HG02571 (cell line): ENCODE measurements around the gene GPC5.

Source experiments
- ATAC-seq: cut with Tn5 transposase; IDR thresholded peaks from one replicate; pipeline ENCODE4 v1.9.1; 2021; ENCODE audit warnings: mild to moderate bottlenecking, moderate library complexity; ENCODE audit not compliant: unreplicated experiment

Gene GPC5

DNA sequence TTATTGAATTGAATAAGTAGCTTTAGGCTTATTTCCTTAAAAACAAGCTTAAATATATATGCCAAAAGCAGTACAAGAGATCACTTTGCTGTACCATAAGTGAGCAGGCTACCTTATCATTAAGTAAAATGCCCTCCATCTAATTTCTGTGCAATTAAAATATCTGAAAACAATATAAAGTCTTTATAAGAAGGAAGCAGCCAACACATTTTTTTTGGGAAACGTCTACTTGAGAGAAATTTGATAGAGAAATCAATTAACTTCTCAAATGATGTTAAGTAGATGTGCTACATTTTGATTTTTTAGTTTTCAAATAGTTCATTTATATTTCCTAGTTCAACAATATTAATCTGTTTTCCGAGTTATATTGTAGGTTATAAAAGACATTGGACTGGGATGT, 52.5 kb downstream of the GPC5 start:
- no peak for ATAC-seq

DNA sequence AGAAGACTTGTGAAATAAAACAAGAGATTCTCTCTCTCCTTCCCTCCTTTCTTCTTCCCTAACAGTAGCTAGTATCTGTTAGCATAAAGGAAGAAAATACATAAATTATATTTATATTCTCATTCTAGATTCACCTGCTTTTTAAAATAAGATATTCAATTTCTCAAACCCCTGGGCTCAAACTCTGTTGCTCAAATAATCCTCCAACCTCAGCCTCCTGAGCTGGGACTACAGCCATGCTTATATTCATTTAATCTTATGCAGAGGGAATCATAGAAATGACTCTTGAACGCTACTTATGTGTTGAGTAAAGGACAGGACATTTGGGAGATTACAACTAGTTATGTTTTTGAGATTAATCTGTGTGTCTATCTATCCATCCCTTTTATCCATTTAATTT, 56.2 kb downstream of the GPC5 start:
- no peak for ATAC-seq

DNA sequence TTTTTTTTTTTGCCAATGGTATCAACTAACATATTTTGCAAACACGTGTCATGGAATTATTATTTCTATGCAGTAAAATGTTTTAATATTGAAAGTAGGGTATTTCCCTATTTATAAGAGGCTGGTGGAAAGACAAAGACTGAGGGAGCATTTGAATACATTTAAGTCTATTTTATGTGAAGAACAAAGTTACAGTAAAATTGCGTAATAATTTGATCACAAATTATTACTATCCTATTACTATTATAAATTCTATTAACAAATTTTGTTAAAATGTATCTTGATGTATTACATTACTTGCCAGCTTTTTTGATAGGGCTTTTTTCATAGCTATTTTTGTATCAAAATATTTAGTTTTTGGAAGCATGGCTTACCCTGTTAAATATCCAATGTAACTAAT, 58.4 kb downstream of the GPC5 start:
- ATAC-seq = no peak

DNA sequence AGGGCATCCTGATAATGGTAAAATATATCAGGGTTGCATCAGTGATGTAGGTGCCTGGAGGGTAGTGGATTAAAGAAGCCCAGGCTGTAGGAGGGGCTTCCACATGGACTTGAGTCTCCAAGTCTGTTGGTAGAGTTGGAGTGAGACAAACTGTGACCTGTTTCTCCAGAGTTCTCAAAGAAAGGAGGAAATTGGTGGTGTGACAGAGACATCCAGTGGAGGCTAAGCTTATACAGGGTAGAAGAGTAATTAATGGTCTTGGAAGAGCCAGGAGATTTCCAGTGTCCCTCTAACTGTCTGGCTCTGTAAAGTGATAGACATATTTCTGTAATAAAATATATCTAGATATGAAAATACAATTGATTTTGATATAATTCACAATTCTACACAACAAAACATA, 61.1 kb downstream of the GPC5 start:
- no peak for ATAC-seq

DNA sequence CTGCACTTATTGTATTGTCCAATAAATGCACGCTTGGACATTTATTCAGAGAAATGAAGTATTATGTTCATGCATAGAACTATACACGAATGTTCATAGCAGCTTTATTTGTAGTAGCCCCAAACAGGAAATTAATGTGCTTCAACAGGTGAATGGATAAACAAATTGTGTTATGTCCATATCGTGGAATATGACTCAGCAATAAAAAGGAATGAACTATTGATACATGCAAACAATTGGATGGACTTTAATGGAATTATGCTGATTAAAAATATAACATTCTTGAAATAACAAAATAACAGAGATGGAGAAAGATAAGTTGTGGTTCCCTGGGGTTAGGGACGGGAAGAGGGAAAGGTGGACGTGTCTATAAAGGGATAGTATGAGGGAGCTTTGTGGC, 65.9 kb downstream of the GPC5 start:
- ATAC-seq = no peak

DNA sequence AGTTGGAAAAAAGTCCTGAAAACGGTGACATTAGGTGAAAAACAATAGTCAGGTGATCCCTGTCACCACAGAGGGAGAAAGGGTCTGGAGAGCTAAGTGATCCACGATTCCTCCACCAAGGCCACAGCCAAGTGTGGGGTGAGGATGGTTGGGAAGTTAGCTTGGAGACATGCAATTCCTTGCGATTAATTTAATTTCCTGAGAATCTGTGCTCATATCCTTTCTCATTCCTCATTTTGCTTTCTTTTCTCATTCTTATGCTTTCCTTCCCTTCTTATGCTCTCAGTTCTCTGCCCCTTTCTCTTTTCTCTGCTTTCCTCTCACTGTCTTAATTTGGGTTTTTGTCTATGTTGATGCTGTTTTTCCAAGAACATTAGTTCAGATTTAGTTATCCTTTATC, 68.8 kb downstream of the GPC5 start:
- ATAC-seq = no peak

DNA sequence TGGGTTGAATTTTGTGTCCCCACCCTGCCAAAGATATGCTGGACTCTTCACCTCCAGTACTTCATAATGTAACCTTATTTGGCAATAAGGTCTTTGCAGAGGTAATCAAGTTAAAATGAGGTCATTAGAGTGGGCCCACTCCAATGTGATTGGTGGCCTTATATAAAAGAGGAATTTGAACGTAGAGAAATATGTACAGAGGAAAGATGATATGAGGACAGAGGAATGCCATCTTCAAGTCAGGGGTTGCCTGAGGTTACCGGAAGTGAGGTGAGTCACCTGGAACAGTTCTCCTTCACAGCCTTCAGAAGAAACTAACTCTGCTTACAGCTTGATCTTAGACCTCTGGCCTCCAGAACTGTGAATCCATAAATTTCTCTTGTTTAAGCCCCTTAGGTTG, 69.9 kb downstream of the GPC5 start:
- no peak for ATAC-seq

DNA sequence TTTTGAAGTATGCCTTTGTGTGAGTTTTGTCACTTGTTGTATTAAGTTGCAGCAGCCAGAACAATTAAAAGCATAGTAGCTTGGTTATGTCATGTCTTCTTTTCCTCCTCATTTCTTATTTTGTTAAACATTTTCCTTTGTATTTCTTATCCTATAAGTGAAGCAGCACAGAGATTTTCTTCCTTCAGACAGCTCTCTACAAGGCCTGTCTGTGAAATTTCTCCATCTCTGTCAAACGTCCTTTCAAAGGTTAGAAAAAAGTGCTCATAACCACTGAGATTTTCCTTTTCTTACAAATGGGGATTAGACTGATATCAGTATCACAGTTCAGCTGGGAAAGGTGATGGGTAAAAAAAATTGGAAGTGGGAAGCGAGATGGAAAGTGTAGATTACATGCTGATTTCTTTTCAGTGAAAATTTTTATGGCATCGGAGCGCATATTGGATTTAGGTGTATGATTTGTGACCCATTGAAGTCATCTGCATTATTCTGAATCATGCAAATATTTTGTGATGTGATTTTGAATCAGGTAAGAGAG, 71.7 kb downstream of the GPC5 start:
- no peak for ATAC-seq

DNA sequence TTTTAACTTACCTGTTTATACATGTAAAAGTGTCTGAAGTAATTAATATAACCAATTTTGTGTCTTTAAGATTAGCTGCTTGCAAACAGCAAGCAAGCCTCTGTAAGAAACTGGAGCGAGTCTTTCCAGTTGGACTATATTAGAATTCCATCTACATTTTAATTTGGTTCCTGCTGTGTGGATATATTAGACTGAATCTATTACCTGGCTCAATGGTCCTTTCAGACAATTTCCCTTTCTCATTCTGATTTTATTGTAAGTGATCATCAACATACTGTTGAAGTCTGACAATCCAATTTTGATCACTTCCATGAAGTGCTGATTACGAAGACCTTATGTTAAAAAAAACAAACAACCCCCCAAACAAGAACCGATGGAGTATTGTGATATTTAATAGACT, 72.3 kb downstream of the GPC5 start:
- ATAC-seq = no peak

DNA sequence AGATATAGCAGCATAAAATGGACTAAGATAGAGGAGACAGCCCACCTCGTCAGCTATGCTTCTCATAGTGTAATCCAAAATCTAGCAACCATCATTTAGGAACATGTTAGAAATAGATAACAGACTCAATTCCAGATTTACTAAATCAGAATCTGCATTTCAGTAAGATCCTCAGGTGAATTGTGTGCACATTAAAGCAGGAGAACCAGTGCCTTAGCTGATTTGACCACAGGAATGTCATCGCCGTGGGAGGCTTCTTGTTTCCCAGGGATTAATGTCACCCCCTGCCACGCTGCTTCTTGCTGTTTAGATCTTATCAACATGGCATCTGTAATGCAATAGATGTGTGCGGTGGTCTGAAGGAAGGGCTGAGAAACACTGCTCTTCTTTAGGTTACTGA, 84.0 kb downstream of the GPC5 start:
- no peak for ATAC-seq

DNA sequence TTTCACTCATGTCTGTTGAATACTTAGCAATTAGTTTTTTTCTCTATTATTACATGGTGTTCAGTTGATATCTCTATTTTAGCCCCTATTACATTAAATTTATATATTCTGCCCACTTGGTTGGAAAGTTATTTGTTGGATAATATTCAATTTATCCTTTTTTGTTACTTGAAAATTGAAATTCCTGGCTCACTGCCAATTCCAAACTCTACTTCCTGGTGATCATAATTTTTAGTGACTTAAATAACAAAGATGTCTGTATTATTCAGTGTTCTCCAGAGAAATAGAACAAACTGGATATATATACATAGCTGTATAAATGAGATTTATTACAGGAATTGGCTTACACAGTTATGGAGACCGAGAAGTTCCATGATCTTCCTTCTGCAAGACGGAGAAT, 93.6 kb downstream of the GPC5 start:
- ATAC-seq = no peak

DNA sequence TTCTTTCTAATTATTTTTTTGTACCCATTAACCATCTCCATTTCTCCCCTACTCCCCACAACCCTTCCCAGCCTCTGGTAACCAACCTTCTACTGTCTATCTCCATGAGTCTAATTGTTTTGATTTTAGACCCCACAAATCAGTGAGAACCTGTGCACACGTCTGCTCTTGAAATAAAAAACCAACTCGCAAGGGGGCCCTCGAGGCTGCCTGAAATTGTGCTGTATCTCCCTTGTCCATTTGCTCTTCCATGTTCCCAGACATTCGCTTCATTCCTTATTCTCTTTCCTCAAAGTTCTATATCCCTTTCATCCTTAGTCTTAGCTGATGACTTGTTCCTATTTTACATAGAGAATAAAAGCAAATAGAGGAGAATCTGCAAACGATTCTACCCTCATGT, 95.0 kb downstream of the GPC5 start:
- no peak for ATAC-seq

DNA sequence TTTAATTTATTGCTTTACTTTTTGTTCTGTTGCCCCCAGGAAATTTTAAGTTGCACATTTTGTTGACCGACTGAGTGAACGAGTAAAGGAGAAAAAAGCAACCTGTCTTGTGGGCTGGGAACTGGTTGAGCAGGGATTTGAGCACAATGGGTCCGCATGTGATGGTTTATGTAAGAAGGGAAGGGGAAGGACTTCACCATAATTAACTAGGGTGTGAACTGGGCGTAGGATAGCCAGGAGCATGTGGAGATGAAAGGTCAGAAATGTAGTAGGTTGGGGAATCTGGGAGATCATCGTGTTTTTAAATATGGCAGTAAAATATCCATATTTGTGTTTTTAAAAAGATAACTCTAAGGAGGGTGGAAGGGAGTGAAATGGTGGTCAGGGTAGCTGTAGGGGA, 99.9 kb downstream of the GPC5 start:
- ATAC-seq = no peak

DNA sequence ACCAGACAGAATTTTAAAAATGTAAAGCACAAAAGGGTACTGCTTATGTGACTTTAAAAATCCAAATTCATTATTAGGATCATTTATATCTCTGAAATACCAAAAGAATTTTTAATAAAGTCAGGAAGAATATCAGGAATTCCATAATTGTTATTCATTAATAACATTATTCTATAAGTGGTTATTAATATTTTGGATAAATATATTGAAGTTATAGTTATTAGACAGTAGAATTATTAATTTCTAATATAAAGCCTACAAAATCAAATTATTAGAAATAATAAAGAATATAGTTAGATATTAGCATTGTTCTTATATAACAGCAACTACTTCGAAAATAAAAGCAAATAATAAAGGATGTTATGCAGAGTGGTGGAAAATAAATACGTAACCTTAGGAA, 105.8 kb downstream of the GPC5 start:
- ATAC-seq = no peak

DNA sequence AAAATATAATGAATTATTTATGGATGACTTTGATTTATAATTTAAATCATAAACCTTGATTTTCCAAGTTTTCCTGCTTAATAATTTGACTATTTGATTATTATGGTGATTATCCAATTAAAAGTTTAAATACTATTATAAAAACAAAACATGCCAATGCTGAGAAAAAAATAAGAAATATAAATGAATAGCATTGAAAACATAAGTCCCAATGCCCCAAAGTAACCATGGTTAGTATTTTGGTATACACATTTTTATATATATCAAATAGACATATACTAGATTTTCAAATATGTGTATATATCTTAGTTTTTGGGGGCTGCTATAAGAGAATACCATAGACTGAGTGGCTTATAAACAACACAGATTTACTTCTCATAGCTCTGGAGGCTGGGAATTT, 108.3 kb downstream of the GPC5 start:
- no peak for ATAC-seq

DNA sequence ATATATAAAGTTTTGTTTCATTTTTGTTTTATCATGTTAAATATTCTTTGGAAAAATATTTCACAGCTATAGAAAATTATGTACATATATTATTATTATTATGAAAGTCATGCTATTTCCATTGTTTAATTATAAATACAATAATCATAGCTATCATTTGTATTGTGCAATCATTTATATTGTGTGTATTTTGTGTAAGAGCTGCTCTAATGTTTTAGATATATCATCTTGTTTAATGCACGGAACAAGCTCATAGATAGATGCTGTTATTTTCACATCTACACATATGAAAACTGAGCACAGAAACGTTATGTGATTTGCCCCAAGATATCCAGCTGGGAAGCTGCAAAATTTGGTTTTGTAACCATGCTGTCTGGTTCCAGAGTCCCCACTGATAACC, 111.6 kb downstream of the GPC5 start:
- no peak for ATAC-seq

DNA sequence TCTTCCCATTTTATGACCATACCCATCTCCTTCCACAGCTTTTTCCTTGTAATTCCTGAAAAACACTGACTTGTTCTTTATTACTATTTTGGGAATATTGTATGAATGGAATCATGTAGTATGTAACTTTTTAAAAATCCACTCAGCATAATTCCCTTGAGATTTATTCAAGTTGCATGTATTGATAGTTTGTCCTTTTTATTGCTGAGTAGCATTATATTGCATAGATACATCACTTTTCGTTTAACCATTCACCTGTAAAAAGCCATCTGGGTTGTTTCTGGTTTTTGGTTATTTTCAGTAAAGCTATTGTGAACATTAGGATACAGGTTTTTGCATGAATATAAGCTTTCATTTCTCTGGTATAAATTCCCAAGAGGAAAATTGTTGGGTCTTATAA, 115.4 kb downstream of the GPC5 start:
- no peak for ATAC-seq

DNA sequence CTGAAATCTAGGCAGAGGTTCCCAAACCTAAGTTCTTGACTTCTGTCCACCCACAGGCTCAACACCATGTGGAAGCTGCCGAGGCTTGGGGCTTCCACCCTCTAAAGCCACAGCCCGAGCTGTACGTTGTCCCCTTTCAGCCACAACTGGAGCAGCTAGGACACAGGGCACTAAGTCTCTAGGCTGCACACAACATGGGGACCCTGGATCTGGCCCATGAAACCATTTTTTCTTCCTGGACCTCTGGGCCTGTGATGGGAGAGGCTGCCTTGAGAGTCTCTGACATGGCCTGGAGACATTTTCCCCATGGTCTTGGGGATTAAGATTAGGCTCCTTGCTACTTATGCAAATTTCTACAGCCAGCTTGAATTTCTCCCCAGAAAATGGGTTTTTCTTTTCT, 118.4 kb downstream of the GPC5 start:
- no peak for ATAC-seq

DNA sequence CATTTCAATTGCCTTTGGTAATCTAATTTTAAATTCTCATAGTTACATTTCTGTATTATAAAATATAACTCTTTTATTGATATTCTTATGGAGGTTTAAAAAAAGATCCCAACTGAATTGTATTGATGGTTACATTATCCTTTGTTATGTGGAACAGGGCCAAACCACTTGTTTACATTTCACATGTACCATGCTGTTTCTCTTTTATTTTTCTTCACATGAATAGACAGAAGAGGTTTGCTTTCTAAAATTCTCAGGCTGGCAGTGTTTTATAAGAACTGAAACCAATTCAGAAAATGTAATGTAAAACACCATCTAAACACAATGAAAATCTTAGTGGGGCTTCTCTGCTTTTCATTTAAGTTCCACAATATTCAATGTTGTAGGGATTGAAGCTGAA, 122.5 kb downstream of the GPC5 start:
- no peak for ATAC-seq

DNA sequence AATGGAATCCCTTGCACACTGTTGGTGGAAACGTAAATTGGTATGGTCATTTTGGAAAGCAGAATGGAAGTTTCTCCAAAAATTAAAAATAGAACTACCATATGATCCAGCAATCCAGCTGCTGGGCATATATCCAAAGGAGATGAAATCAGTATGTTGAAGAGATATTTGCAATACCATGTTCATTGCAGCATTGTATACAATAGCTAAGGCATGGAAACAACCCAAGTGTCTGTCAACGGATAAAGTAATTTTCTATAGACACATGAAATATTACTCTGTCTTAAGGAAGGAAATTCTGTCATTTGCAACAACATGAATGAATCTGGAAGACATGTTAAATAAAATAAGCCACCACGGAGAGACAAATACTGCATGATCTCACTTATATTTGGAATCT, 124.7 kb downstream of the GPC5 start:
- ATAC-seq = no peak

DNA sequence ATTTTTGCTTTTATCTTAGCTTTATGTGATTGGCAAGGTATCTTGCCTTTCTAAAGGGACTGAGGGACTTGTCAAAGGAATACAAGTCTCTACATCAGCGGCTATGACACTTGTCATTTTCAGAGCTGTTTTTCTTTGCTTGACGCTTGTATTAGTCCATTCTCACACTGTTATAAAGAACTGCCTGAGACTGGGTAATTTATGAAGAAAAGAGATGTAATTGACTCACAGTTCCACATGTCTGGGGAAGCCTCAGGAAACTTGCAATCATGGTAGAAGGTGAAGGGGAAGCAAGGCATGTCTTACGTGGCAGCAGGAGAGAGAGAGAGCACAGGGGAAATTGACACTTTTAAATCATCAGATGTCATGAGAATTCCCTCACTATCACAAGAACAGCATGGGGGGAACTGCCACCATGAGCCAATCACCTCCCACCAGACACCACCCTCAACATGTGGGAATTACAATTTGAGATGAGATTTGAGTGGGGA, 128.2 kb downstream of the GPC5 start:
- ATAC-seq = no peak

DNA sequence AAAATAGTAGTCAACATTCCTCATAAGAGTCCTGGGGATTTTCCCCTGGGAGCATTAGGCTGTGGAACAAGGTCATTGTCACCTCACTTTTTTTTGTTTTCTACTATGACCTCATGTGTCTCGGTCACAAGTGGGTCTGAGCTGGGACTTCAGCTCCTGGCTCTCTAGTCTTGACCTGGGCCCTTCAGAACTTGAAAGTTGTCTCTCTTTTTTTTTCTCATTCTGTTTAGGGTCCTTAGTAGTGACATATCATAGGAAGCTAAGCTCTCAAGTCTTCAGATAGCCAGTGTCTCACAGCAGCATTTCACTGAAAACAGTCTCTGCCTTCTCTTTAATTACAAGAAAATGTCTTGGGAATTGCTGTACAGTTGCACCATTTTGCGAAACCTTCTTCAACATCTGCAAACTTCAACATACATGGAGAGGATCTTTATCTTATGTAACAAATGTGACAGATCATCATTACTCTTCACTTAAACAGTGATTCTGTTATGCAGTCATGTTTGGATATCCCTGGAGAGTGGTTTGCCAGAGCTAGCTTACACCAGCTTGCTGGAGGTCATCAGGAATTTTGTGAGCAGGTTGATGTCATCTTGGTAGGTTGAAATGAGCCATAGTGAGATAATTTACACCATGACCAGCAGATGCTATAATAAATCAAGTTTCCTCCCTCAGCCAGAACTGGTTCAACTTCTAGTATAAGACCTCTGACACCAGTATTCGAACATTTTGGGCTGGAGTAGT, 131.5 kb downstream of the GPC5 start:
- ATAC-seq = no peak

DNA sequence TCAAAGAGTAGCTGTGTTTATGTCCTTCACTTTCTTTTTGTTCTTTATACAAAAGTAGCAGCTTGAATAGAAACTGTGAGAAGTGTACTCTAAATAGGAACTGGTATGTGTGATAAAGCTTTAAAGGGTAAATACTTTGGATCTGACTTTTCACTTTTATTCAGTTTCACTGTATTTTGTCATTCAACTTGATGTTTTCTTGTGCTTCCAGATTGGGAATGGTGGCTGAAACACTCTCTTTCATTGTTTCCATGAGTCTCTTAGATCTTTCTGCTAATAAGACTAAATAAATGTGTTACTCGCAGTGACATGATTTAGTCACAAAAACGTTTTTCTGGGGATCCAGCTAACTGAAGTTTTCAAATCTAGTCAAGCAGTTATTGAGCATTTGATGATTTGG, 133.2 kb downstream of the GPC5 start:
- ATAC-seq = no peak
